ENCODE measurements around the gene PRSS22. TPM values are rescaled to one million over a fixed set of nuclear protein-coding genes. Genes with fewer than 3 reads are reported as not detected.

Gene PRSS22
- total RNA-seq, 1 donor from 2014 or later: not detected

- no peak for DNase-seq (ENCODE audit: low read depth)
Measured at GRCh38 chr16:2829501-2830354, 28.2 kb downstream of the PRSS22 start, which contains the start of gene ZG16B. Gene ZG16B (plus strand): TSS chr16:2830303. CDS start chr16:2830442, 139 bp downstream.

- no peak for DNase-seq (ENCODE audit: low read depth)
Measured at GRCh38 chr16:2828876-2829430, 29.0 kb downstream of the PRSS22 start.

GRCh38 chr16:2828521-2828840, 29.5 kb downstream of the PRSS22 start:
- no peak for DNase-seq (ENCODE audit: low read depth)

GRCh38 chr16:2827831-2828520, 30.0 kb downstream of the PRSS22 start:
- DNase-seq (ENCODE audit: low read depth): no peak

GRCh38 chr16:2827374-2827791, 30.6 kb downstream of the PRSS22 start:
- DNase-seq (ENCODE audit: low read depth): no peak

- DNase-seq (ENCODE audit: low read depth): no peak
Measured at GRCh38 chr16:2826591-2827373, 31.2 kb downstream of the PRSS22 start.

GRCh38 chr16:2825906-2826305, 32.1 kb downstream of the PRSS22 start:
- DNase-seq (ENCODE audit: low read depth): no peak

- DNase-seq (ENCODE audit: low read depth): no peak
Measured at GRCh38 chr16:2825049-2825742, 32.8 kb downstream of the PRSS22 start.

- DNase-seq (ENCODE audit: low read depth): no peak
Measured at GRCh38 chr16:2824626-2825025, 33.3 kb downstream of the PRSS22 start.

GRCh38 chr16:2822496-2822895, 35.5 kb downstream of the PRSS22 start:
- no peak for DNase-seq (ENCODE audit: low read depth)

- DNase-seq (ENCODE audit: low read depth): no peak
Measured at GRCh38 chr16:2822158-2822495, 35.8 kb downstream of the PRSS22 start.

- DNase-seq (ENCODE audit: low read depth): no peak
Measured at GRCh38 chr16:2821487-2822157, 36.3 kb downstream of the PRSS22 start.

- no peak for DNase-seq (ENCODE audit: low read depth)
Measured at GRCh38 chr16:2820836-2821486, 37.0 kb downstream of the PRSS22 start.

GRCh38 chr16:2819939-2820835, 37.8 kb downstream of the PRSS22 start:
- no peak for DNase-seq (ENCODE audit: low read depth)

GRCh38 chr16:2819179-2819938, 38.6 kb downstream of the PRSS22 start:
- DNase-seq (ENCODE audit: low read depth): no peak

GRCh38 chr16:2818272-2818876, 39.6 kb downstream of the PRSS22 start:
- no peak for DNase-seq (ENCODE audit: low read depth)
